Glutamatergic neuron (in vitro differentiated cells): ENCODE measurements around the gene CDIP1. TPM values are rescaled to one million over a fixed set of nuclear protein-coding genes. Genes with fewer than 3 reads are reported as not detected.

Source experiments
- DNase-seq: peaks from one replicate; pipeline ENCODE4 v3.0.0; 2022
- H3K27ac Mint-ChIP-seq: one replicate; pipeline ENCODE4 v1.8.0; 2020; ENCODE audit warnings: mild to moderate bottlenecking, mixed read lengths, inconsistent platforms; ENCODE audit not compliant: unreplicated experiment
- H3K27me3 Mint-ChIP-seq: one replicate; pipeline ENCODE4 v1.8.0; 2020; ENCODE audit warnings: mild to moderate bottlenecking, moderate library complexity, mixed read lengths, inconsistent platforms; ENCODE audit not compliant: unreplicated experiment
- H3K36me3 Mint-ChIP-seq: one replicate; pipeline ENCODE4 v1.8.0; 2020; ENCODE audit warnings: mild to moderate bottlenecking, mixed read lengths, inconsistent platforms; ENCODE audit not compliant: unreplicated experiment
- H3K4me1 Mint-ChIP-seq: one replicate; pipeline ENCODE4 v1.8.0; 2020; ENCODE audit warnings: mild to moderate bottlenecking, low read depth, mixed read lengths, inconsistent platforms; ENCODE audit not compliant: unreplicated experiment
- H3K4me3 Mint-ChIP-seq: one replicate; pipeline ENCODE4 v1.8.0; 2020; ENCODE audit warnings: mild to moderate bottlenecking, mixed read lengths, inconsistent platforms; ENCODE audit not compliant: unreplicated experiment
- H3K9me3 Mint-ChIP-seq: one replicate; pipeline ENCODE4 v1.8.0; 2020; ENCODE audit warnings: mild to moderate bottlenecking, moderate library complexity, mixed read lengths, inconsistent platforms; ENCODE audit not compliant: unreplicated experiment
- CTCF ChIP-seq: fragments of 200-600 bp; sonication (generic); IDR thresholded peaks from one replicate; pipeline ENCODE4 v1.5.0; 2021; ENCODE audit not compliant: partially characterized antibody, unreplicated experiment
- total RNA-seq: library from RNA; stranded (reverse); fragmentation: NEBNext Ultra II Directional; extraction: Animal tissue kit (Norgen Biotek cat#: 25700); gene quantifications from one replicate; pipeline ENCODE4 v1.2.1, GENCODE V29; 2021; ENCODE audit not compliant: unreplicated experiment

Gene CDIP1
- total RNA-seq, 1 donor from 2014 or later, result 51.6 TPM

GRCh38 chr16:4561596-4561995, 23.0 kb upstream of the CDIP1 start:
- Mint-ChIP-seq H3K27me3 (peaks cover 6% of the 10 kb centered on the region), H3K9me3 (peaks cover 2% of the 10 kb centered on the region), H3K27ac (no peak overlapping the region), H3K4me3 (no peak overlapping the region), H3K4me1 (no peaks in the 10 kb centered on the region), H3K36me3 (no peaks in the 10 kb centered on the region)
- TF ChIP-seq CTCF, result no peak
- no peak for DNase-seq

DNA sequence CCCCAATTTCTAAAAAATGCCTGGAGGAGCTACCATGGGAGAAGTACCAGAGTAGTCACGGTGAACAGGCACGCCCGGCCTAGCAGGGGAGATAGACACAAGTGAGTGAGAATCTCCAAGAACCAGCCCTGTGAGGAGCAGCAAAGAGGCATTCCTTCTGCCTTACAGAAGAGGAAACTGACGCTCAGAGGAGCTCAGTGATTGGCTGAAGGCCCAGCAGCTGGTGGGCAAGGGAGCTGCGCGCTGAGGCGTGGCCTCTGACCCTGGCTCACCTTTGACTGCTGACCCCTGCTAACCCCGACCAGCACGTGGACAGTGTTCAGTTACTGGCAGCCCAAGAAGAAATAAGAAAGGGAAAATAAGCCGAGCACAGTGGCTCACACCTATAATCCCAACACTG, 19.4 kb upstream of the CDIP1 start:
- no peak for TF ChIP-seq CTCF
- Mint-ChIP-seq H3K27me3 (peaks cover 6% of the 10 kb centered on the region), H3K9me3 (peaks cover 2% of the 10 kb centered on the region), H3K4me3 (no peak overlapping the region), H3K4me1 (no peaks in the 10 kb centered on the region), H3K36me3 (no peaks in the 10 kb centered on the region), H3K27ac (no peak overlapping the region)
- DNase-seq, result no peak

- Mint-ChIP-seq H3K36me3 (no peaks in the 10 kb centered on the region), H3K4me1 (no peaks in the 10 kb centered on the region), H3K27me3 (peaks cover 8% of the 10 kb centered on the region), H3K27ac (no peak overlapping the region), H3K4me3 (no peak overlapping the region), H3K9me3 (peaks cover 4% of the 10 kb centered on the region)
- TF ChIP-seq CTCF, result no peak
- DNase-seq, result no peak
Measured at GRCh38 chr16:4556580-4556979, 18.0 kb upstream of the CDIP1 start.

- H3K27ac Mint-ChIP-seq, result no peak within 1 kb of the TSS
Measured at GRCh38 chr16:4556112-4556511, 17.5 kb upstream of the CDIP1 start, which contains the start of gene C16orf96. TSS of gene C16orf96 (plus strand) at chr16:4556340. CDS start at chr16:4556490, 150 bp downstream.

GRCh38 chr16:4552541-4552940, 14.0 kb upstream of the CDIP1 start:
- Mint-ChIP-seq H3K36me3 (no peaks in the 10 kb centered on the region), H3K27me3 (peaks cover 8% of the 10 kb centered on the region), H3K4me3 (no peak overlapping the region), H3K4me1 (no peaks in the 10 kb centered on the region), H3K27ac (no peak overlapping the region), H3K9me3 (peaks cover 2% of the 10 kb centered on the region)
- TF ChIP-seq CTCF, result no peak
- no peak for DNase-seq

More at GRCh38 chr16:4556112-4556511, 17.5 kb upstream of the CDIP1 start, which contains the start of gene C16orf96:
- DNase-seq, result no peak
- no peak for TF ChIP-seq CTCF
- Mint-ChIP-seq H3K36me3 (no peaks in the 10 kb centered on the region), H3K9me3 (peaks cover 4% of the 10 kb centered on the region), H3K4me1 (no peaks in the 10 kb centered on the region), H3K27me3 (peaks cover 8% of the 10 kb centered on the region), H3K4me3 (no peak within 1 kb of the TSS)
